GM18511 (cell line): ENCODE data around the gene GGTLC2.

Experiments
- ATAC-seq: cut with Tn5 transposase; IDR thresholded peaks from one replicate; pipeline ENCODE4 v1.9.1; 2021; ENCODE audit warnings: mild to moderate bottlenecking, moderate library complexity; ENCODE audit not compliant: unreplicated experiment

Gene GGTLC2

GRCh38 chr22:22689621-22690345 lies 45.4 kb downstream of the GGTLC2 start:
- ATAC-seq: no peak

- ATAC-seq: no peak
Measured at GRCh38 chr22:22691055-22691454, 46.6 kb downstream of the GGTLC2 start.

DNA sequence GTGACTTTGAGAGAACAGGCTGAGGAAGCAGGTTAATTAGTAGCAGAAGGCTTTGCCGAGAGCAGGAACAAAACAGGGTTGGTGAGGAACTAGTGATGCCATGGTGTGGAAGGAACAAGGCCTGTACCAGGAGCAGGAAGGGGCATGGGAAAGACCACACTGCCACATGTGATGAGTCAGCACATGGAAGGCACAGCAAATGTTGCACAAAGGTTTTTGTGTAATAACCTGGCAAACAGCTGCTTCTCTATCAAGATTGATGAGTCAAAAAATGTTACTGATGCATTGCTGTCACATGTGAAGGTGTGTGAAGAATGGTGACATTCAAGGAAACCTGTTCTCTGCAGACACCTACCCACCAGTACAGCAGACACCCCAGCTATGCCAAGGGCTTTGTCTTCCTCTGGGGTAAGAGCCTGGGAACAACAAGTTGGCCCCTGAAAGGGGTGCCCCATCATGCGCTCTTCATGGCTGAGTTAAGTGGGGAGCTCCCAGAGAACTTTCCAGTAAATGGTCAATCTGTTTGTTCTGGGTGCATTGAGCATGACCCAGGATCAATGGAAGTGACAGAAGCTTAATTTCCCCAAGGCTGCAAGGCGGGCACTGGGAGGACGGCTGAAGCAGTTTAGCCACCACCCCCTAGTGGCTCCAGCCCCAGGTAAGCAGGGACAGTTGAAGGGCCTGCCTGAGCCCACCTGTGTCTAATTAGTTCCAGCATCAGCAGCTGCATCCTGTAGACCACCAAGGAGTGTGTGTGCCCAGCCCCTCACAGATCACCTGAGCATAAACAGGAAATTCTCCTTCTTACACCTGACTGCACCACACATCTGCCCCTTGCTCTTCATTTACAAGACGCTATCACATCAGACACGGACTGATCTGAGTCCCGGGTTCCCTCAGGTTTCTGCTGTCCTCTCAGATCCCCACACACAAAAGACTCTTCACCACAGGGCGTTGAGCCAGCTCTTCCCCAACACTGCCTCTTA lies 47.6 kb downstream of the GGTLC2 start:
- ATAC-seq: no peak

DNA sequence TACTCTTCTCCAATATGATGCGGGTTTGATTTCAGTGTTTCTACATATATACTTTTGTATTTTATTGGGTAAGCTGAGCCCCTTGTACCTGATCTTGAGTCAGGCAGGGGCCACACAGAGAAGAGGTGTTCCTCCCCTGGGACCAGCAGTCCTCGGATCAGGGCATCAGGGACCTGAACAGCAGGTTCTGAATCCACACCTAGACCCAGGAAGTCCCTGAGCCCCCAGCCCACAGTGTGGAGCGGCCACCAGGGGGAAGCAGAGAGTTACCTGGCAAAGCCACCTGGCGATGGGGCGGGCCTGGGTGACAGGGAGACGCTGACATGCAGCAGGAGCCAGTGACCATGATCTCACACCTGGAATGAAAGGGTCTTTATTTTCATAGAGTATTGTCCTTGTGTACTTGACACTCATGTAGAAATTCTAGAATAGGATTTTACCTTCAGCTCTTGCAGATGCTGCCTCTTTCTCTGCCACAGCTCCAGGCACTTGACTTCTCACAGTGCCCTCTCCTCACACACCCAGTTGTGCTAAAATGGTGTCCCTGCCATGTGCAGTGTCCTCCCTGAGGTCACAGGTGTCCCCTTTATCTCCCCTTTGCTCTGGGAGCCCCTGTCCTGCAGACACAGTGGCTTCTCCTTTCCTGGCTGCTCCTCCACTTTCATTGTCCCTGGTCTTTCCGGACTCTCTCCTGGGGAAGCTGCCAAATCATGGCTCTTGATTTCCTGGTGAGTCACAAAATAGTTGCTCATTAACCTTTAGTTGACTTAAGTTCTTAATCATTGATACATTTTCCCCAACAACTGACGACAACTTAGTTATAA lies 48.5 kb downstream of the GGTLC2 start:
- ATAC-seq: no peak

GRCh38 chr22:22693531-22693884 lies 49.1 kb downstream of the GGTLC2 start:
- ATAC-seq: no peak

DNA sequence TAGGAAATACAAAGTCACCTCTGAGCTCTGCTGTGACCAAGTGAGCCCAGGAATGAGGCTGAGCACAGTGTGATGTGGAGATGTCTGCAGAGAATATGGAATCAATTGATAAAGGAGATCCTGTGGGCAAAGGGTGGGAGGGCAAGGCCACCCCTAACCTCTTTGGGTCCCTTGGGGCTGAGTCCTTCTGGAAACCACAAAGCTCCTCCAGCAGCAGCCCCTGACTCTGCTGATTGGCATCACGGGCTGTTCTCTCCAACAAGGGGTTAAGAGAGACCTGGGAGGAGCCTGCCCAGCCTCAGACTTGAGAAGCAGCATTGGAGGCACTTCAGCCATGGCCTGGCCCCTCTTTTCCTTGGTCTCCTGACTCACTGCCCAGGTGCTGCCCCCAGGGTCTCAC lies 49.7 kb downstream of the GGTLC2 start:
- ATAC-seq: no peak

- no peak for ATAC-seq
Measured at GRCh38 chr22:22696104-22696503, 51.7 kb downstream of the GGTLC2 start.
